T-helper 2 cell treated with Interferon-gamma antibody and Interleukin-4, amounts not matched to agents 5 μg/mL and 100 μg/mL, for 36 hours (primary cell): ENCODE data around the gene SSBP4.

Experiments used
- DNase-seq: peaks from one replicate; pipeline ENCODE4 v3.0.0; 2021; ENCODE audit warnings: low spot score
- H3K27ac Mint-ChIP-seq: one replicate; pipeline ENCODE4 v1.8.0; 2021; ENCODE audit warnings: mild to moderate bottlenecking, mixed read lengths
- H3K27me3 Mint-ChIP-seq: one replicate; pipeline ENCODE4 v1.8.0; 2021; ENCODE audit warnings: low read depth, mixed read lengths
- H3K36me3 Mint-ChIP-seq: one replicate; pipeline ENCODE4 v1.8.0; 2021; ENCODE audit warnings: low read depth, mixed read lengths
- H3K4me1 Mint-ChIP-seq: one replicate; pipeline ENCODE4 v1.8.0; 2021; ENCODE audit warnings: low read depth, mixed read lengths
- H3K4me3 Mint-ChIP-seq: one replicate; pipeline ENCODE4 v1.8.0; 2022; ENCODE audit warnings: mild to moderate bottlenecking, moderate library complexity, mixed read lengths
- H3K9me3 Mint-ChIP-seq: one replicate; pipeline ENCODE4 v1.8.0; 2021; ENCODE audit warnings: mixed read lengths

Gene SSBP4

GRCh38 chr19:18437491-18438330, 18.5 kb downstream of the SSBP4 start, which contains the start of gene ISYNA1:
Gene ISYNA1 (minus strand): TSS chr19:18438133. CDS start chr19:18437979, 154 bp downstream.
- H3K27ac Mint-ChIP-seq, result no peak within 1 kb of the TSS
- H3K36me3 Mint-ChIP-seq, result peaks cover 16% of the 10 kb centered on the region
- H3K4me3 Mint-ChIP-seq, result peak within 1 kb of the TSS; percentile 59
- peaks cover 18% of the 10 kb centered on the region for H3K4me1 Mint-ChIP-seq
- no peaks in the 10 kb centered on the region for H3K27me3 Mint-ChIP-seq
- DNase-seq, result peak; percentile 42
- peaks cover 5% of the 10 kb centered on the region for H3K9me3 Mint-ChIP-seq

GRCh38 chr19:18438331-18439024, 19.3 kb downstream of the SSBP4 start:
- DNase-seq, result no peak
- no peak overlapping the region for H3K27ac Mint-ChIP-seq
- H3K4me3 Mint-ChIP-seq, result no peak overlapping the region

GRCh38 chr19:18439025-18439909, 20.1 kb downstream of the SSBP4 start:
- peaks cover 23% of the 10 kb centered on the region for H3K36me3 Mint-ChIP-seq
- no peaks in the 10 kb centered on the region for H3K27me3 Mint-ChIP-seq
- H3K27ac Mint-ChIP-seq, result no peak overlapping the region
- DNase-seq, result no peak
- peaks cover 18% of the 10 kb centered on the region for H3K4me1 Mint-ChIP-seq
- H3K4me3 Mint-ChIP-seq, result no peak overlapping the region
- H3K9me3 Mint-ChIP-seq, result peaks cover 5% of the 10 kb centered on the region

More at GRCh38 chr19:18438331-18439024, 19.3 kb downstream of the SSBP4 start:
- peaks cover 5% of the 10 kb centered on the region for H3K9me3 Mint-ChIP-seq
- peaks cover 18% of the 10 kb centered on the region for H3K4me1 Mint-ChIP-seq
- H3K27me3 Mint-ChIP-seq, result no peaks in the 10 kb centered on the region
- H3K36me3 Mint-ChIP-seq, result peaks cover 20% of the 10 kb centered on the region

GRCh38 chr19:18439910-18440237, 20.7 kb downstream of the SSBP4 start:
- Mint-ChIP-seq H3K27ac (no peak overlapping the region), H3K4me1 (peaks cover 18% of the 10 kb centered on the region)

GRCh38 chr19:18440415-18440877, 21.2 kb downstream of the SSBP4 start:
- peaks cover 18% of the 10 kb centered on the region for H3K36me3 Mint-ChIP-seq
- H3K27ac Mint-ChIP-seq, result peak overlapping the region; percentile 49
- no peak overlapping the region for H3K4me3 Mint-ChIP-seq
- no peak for DNase-seq
- no peaks in the 10 kb centered on the region for H3K27me3 Mint-ChIP-seq
- H3K9me3 Mint-ChIP-seq, result peaks cover 5% of the 10 kb centered on the region
- peaks cover 18% of the 10 kb centered on the region for H3K4me1 Mint-ChIP-seq

More at GRCh38 chr19:18439910-18440237, 20.7 kb downstream of the SSBP4 start:
- Mint-ChIP-seq H3K4me3 (no peak overlapping the region), H3K9me3 (peaks cover 5% of the 10 kb centered on the region), H3K27me3 (no peaks in the 10 kb centered on the region), H3K36me3 (peaks cover 18% of the 10 kb centered on the region)
- DNase-seq, result no peak

- Mint-ChIP-seq H3K27ac (peak overlapping the region; percentile 87), H3K4me1 (peaks cover 18% of the 10 kb centered on the region), H3K27me3 (no peaks in the 10 kb centered on the region), H3K36me3 (peaks cover 18% of the 10 kb centered on the region), H3K9me3 (peaks cover 5% of the 10 kb centered on the region), H3K4me3 (no peak overlapping the region)
- no peak for DNase-seq
Observed at GRCh38 chr19:18440936-18441803, 22.0 kb downstream of the SSBP4 start.

- DNase-seq, result no peak
- peaks cover 18% of the 10 kb centered on the region for H3K36me3 Mint-ChIP-seq
- peaks cover 5% of the 10 kb centered on the region for H3K9me3 Mint-ChIP-seq
- no peaks in the 10 kb centered on the region for H3K27me3 Mint-ChIP-seq
- H3K27ac Mint-ChIP-seq, result peak overlapping the region; percentile 87
- peak overlapping the region; percentile 43 for H3K4me3 Mint-ChIP-seq
- H3K4me1 Mint-ChIP-seq, result peaks cover 14% of the 10 kb centered on the region
Observed at GRCh38 chr19:18441804-18442788, 22.9 kb downstream of the SSBP4 start.

- DNase-seq, result no peak
- Mint-ChIP-seq H3K4me1 (peaks cover 14% of the 10 kb centered on the region), H3K36me3 (peaks cover 18% of the 10 kb centered on the region), H3K4me3 (no peak overlapping the region), H3K27me3 (no peaks in the 10 kb centered on the region), H3K9me3 (peaks cover 5% of the 10 kb centered on the region), H3K27ac (peak overlapping the region; percentile 87)
Observed at GRCh38 chr19:18442941-18443340, 23.7 kb downstream of the SSBP4 start.

GRCh38 chr19:18443406-18443805, 24.2 kb downstream of the SSBP4 start:
- Mint-ChIP-seq H3K27me3 (no peaks in the 10 kb centered on the region), H3K27ac (peak overlapping the region; percentile 4), H3K4me3 (no peak overlapping the region), H3K9me3 (peaks cover 5% of the 10 kb centered on the region), H3K4me1 (peaks cover 14% of the 10 kb centered on the region), H3K36me3 (peaks cover 21% of the 10 kb centered on the region)
- DNase-seq, result no peak

GRCh38 chr19:18443831-18444230, 24.6 kb downstream of the SSBP4 start:
- no peak for DNase-seq
- no peaks in the 10 kb centered on the region for H3K27me3 Mint-ChIP-seq
- peaks cover 5% of the 10 kb centered on the region for H3K9me3 Mint-ChIP-seq
- H3K36me3 Mint-ChIP-seq, result peaks cover 23% of the 10 kb centered on the region
- no peak overlapping the region for H3K4me3 Mint-ChIP-seq
- peaks cover 14% of the 10 kb centered on the region for H3K4me1 Mint-ChIP-seq
- H3K27ac Mint-ChIP-seq, result no peak overlapping the region

GRCh38 chr19:18444513-18444912, 25.3 kb downstream of the SSBP4 start:
- DNase-seq, result no peak
- H3K27ac Mint-ChIP-seq, result no peak overlapping the region
- no peaks in the 10 kb centered on the region for H3K27me3 Mint-ChIP-seq
- no peak overlapping the region for H3K4me3 Mint-ChIP-seq
- H3K9me3 Mint-ChIP-seq, result peaks cover 5% of the 10 kb centered on the region
- H3K4me1 Mint-ChIP-seq, result peaks cover 14% of the 10 kb centered on the region
- H3K36me3 Mint-ChIP-seq, result peaks cover 23% of the 10 kb centered on the region
